ENCODE data around the gene INTS11. TPM values are rescaled to one million over a fixed set of nuclear protein-coding genes. Genes with fewer than 3 reads are reported as not detected.
A peak's percentile ranks its signal among the peaks of the same experiment; 100 is the strongest.

Gene INTS11
- total and polyA plus RNA-seq, 9 of the 15 experiments (the other 6 are each of a cell fraction or from before 2014, with no cell fraction given), result 3.6 to 183 (median 110) TPM

- TF ChIP-seq, protein P1, sequence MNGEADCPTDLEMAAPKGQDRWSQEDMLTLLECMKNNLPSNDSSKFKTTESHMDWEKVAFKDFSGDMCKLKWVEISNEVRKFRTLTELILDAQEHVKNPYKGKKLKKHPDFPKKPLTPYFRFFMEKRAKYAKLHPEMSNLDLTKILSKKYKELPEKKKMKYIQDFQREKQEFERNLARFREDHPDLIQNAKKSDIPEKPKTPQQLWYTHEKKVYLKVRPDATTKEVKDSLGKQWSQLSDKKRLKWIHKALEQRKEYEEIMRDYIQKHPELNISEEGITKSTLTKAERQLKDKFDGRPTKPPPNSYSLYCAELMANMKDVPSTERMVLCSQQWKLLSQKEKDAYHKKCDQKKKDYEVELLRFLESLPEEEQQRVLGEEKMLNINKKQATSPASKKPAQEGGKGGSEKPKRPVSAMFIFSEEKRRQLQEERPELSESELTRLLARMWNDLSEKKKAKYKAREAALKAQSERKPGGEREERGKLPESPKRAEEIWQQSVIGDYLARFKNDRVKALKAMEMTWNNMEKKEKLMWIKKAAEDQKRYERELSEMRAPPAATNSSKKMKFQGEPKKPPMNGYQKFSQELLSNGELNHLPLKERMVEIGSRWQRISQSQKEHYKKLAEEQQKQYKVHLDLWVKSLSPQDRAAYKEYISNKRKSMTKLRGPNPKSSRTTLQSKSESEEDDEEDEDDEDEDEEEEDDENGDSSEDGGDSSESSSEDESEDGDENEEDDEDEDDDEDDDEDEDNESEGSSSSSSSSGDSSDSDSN (IDR thresholded peaks at IDR 0.05; ENCODE audit: borderline replicate concordance in 1 of 2, low read depth in 2 of 2, low read length in 2 of 2), result 0 out of 4 replicates have a peak, but pooled peaks have one; percentile 34 to 37
- TF ChIP-seq, protein P2, sequence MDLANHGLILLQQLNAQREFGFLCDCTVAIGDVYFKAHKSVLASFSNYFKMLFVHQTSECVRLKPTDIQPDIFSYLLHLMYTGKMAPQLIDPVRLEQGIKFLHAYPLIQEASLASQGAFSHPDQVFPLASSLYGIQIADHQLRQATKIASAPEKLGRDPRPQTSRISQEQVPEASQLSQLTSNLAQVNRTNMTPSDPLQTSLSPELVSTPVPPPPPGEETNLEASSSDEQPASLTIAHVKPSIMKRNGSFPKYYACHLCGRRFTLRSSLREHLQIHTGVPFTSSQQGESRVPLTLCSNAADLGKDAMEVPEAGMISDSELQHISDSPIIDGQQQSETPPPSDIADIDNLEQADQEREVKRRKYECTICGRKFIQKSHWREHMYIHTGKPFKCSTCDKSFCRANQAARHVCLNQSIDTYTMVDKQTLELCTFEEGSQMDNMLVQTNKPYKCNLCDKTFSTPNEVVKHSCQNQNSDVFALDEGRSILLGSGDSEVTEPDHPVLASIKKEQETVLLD (IDR thresholded peaks at IDR 0.05), result no peak
- TF ChIP-seq NCOR1 (IDR thresholded peaks at IDR 0.05), result no peak
- TF ChIP-seq GATAD2B (IDR thresholded peaks at IDR 0.05; ENCODE audit: borderline replicate concordance), result peak; percentile 97
- no peak for TF ChIP-seq C11orf30 (IDR thresholded peaks at IDR 0.05; ENCODE audit: low read depth)
- TF ChIP-seq, protein P3, sequence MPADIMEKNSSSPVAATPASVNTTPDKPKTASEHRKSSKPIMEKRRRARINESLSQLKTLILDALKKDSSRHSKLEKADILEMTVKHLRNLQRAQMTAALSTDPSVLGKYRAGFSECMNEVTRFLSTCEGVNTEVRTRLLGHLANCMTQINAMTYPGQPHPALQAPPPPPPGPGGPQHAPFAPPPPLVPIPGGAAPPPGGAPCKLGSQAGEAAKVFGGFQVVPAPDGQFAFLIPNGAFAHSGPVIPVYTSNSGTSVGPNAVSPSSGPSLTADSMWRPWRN (IDR thresholded peaks at IDR 0.05; ENCODE audit: low read depth), result no peak
- TF ChIP-seq ZNF592 (IDR thresholded peaks at IDR 0.05), result peak; percentile 53; the same call in 1 of the 2 replicates
- peak in 1 of 2 experiments; percentile 44; a peak in 1 of 4 replicates for TF ChIP-seq TEAD1 (CRISPR knock-in tag; IDR thresholded peaks at IDR 0.05)
- TF ChIP-seq TGIF2 (CRISPR knock-in tag; IDR thresholded peaks at IDR 0.05), result no peak
- TF ChIP-seq, protein P4, sequence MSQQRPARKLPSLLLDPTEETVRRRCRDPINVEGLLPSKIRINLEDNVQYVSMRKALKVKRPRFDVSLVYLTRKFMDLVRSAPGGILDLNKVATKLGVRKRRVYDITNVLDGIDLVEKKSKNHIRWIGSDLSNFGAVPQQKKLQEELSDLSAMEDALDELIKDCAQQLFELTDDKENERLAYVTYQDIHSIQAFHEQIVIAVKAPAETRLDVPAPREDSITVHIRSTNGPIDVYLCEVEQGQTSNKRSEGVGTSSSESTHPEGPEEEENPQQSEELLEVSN (IDR thresholded peaks at IDR 0.05; ENCODE audit: borderline replicate concordance in 1 of 2, extremely low read depth in 1 of 2, insufficient read depth in 1 of 2, insufficient read length in 1 of 2, low read depth in 1 of 2, low read length in 1 of 2, poor library complexity in 1 of 2, severe bottlenecking in 1 of 2), result peak; percentile 17 to 38
- peak; percentile 29 for TF ChIP-seq TBP (optimal IDR thresholded peaks at IDR 0.05; ENCODE audit: low read depth, low read length)
- peak; percentile 45; the same call in 1 of the 2 replicates for TF ChIP-seq ATF7 (IDR thresholded peaks at IDR 0.05)
These were observed 25.0 kb upstream of the INTS11 start, which contains the start of gene DVL1 (continued) for GRCh38 chr1:1349256-1350012.

Measured in K562 (cell line).